HCT116 (cell line): ENCODE results near the gene NRP1. TPM values are rescaled to one million over a fixed set of nuclear protein-coding genes. Genes with fewer than 3 reads are reported as not detected.

Source experiments
- ATAC-seq: fragments of 200-7000 bp; cut with Tn5 transposase; 2 replicates; pipeline ENCODE4 v1.9.1; 2020; ENCODE audit warnings: mild to moderate bottlenecking, moderate library complexity
- BruUV-seq: library from RNA; stranded (reverse); fragments of 400-500 nt; replicated peaks from 2 replicates; lab custom pipeline; 2021; lab: Mats Ljungman, UMichigan
- CTCF ChIA-PET: fragments of 300-600 bp; sonication (Branson Sonifier 250); formaldehyde crosslinking; loops from one replicate; lab custom pipeline; 2021; ENCODE audit warnings: antibody characterized with exemption; lab: Charles Lee
- POLR2A ChIA-PET: fragments of 300-600, 350-600 bp; sonication (Branson Sonifier 250); formaldehyde crosslinking; loops from one replicate; lab custom pipeline; 2021; ENCODE audit warnings: antibody characterized with exemption; lab: Charles Lee
- RAD21 ChIA-PET, 2 experiments: fragments of 300-600 bp; sonication (Branson Sonifier 250); formaldehyde crosslinking; loops; one replicate each; lab custom pipeline; 2023; ENCODE audit warnings: low total read pairs in 2 of 2; ENCODE audit not compliant: uncharacterized antibody in 2 of 2, unreplicated experiment in 2 of 2, low non-redundant PET in 1 of 2; lab: Charles Lee
- DNase-seq: peaks from one replicate; pipeline ENCODE4 v3.0.0-alpha.2; 2010; ENCODE audit warnings: low read depth, low spot score
- H2AFZ ChIP-seq: fragments of 200-600 bp; shearing (Covaris generic), sonication (generic); 2 replicates; pipeline ENCODE4 v1.6.1; 2017; ENCODE audit warnings: low read depth, mixed run types, mixed read lengths, antibody characterized with exemption, low read length; ENCODE audit not compliant: poor library complexity, severe bottlenecking
- H3K27ac ChIP-seq: 2 replicates; pipeline ENCODE4 v1.5.1; 2012; ENCODE audit warnings: low read depth, low read length
- H3K27me3 ChIP-seq: fragments of 200-600 bp; sonication (generic); 2 replicates; pipeline ENCODE4 v1.6.1; 2016; ENCODE audit warnings: mixed run types, low read length, mixed read lengths; ENCODE audit not compliant: insufficient read depth
- H3K36me3 ChIP-seq, 2 experiments: fragments of 200-500 bp in 1 of 2; fragments of 200-600 bp in 1 of 2; sonication (Bioruptor generic) in 1 of 2; sonication (generic) in 1 of 2; 2 replicates each; pipeline versions ENCODE4 v1.5.1 to v1.6.1; 2014 to 2016; ENCODE audit warnings: low read length in 2 of 2, inconsistent platforms in 1 of 2, mixed read lengths in 1 of 2, mixed run types in 1 of 2; ENCODE audit not compliant: insufficient read depth in 2 of 2, control insufficient read depth in 1 of 2
- H3K4me1 ChIP-seq, 2 experiments: fragments of 200-600 bp in 1 of 2; sonication (generic) in 1 of 2; 2 replicates each; pipeline versions ENCODE4 v1.5.1 to v1.6.1; 2012 to 2017; ENCODE audit warnings: low read length in 2 of 2, inconsistent platforms in 1 of 2, mild to moderate bottlenecking in 1 of 2, mixed read lengths in 1 of 2, mixed run types in 1 of 2, moderate library complexity in 1 of 2; ENCODE audit not compliant: insufficient read depth in 2 of 2, control insufficient read depth in 1 of 2
- H3K4me2 ChIP-seq: fragments of 200-600 bp; sonication (generic); 2 replicates; pipeline ENCODE4 v1.6.1; 2017; ENCODE audit warnings: mixed run types, low read length, mixed read lengths
- H3K4me3 ChIP-seq, 2 experiments: fragments of 200-600 bp in 1 of 2; sonication (generic) in 1 of 2; replicated peaks in 1 of 2; 2 replicates each; pipeline ENCODE4 v1.5.1; 2011 to 2016; ENCODE audit warnings: low read length in 2 of 2, control low read depth in 1 of 2, low read depth in 1 of 2, mild to moderate bottlenecking in 1 of 2, mixed read lengths in 1 of 2, mixed run types in 1 of 2
- H3K79me2 ChIP-seq: fragments of 200-600 bp; sonication (generic); 2 replicates; pipeline ENCODE4 v1.6.1; 2017; ENCODE audit warnings: mild to moderate bottlenecking, mixed run types, low read length, moderate library complexity, mixed read lengths; ENCODE audit not compliant: insufficient read depth
- H3K9ac ChIP-seq: fragments of 200-600 bp; sonication (generic); 2 replicates; pipeline ENCODE4 v1.6.1; 2016; ENCODE audit warnings: low read length, mixed read lengths
- H3K9me2 ChIP-seq: fragments of 200-600 bp; sonication (generic), shearing (Covaris generic); 2 replicates; pipeline ENCODE4 v1.6.1; 2017; ENCODE audit warnings: mixed run types, mild to moderate bottlenecking, moderate library complexity; ENCODE audit not compliant: insufficient read depth
- H3K9me3 ChIP-seq, 2 experiments: fragments of 200-500 bp in 1 of 2; fragments of 200-600 bp in 1 of 2; sonication (Bioruptor generic) in 1 of 2; sonication (generic) in 1 of 2; 2 replicates each; pipeline ENCODE4 v1.6.1; 2014 to 2017; ENCODE audit warnings: low read length in 2 of 2, mixed read lengths in 2 of 2, inconsistent platforms in 1 of 2, low read depth in 1 of 2, mild to moderate bottlenecking in 1 of 2, mixed run types in 1 of 2, moderate library complexity in 1 of 2; ENCODE audit not compliant: control insufficient read depth in 1 of 2, insufficient read depth in 1 of 2
- H4K20me1 ChIP-seq: fragments of 200-600 bp; sonication (generic), shearing (Covaris generic); 2 replicates; pipeline ENCODE4 v1.6.1; 2017; ENCODE audit warnings: mixed run types, mild to moderate bottlenecking, moderate library complexity; ENCODE audit not compliant: insufficient read depth
- CBX3 ChIP-seq: IDR thresholded peaks from 2 replicates; pipeline ENCODE4 v1.6.1; 2012; ENCODE audit warnings: low read depth
- CEBPB ChIP-seq: IDR thresholded peaks from 2 replicates; pipeline ENCODE4 v1.6.1; 2012; ENCODE audit warnings: low read depth
- CTCF ChIP-seq, 3 experiments: fragments of 200-600 bp in 1 of 3; sonication (generic) in 1 of 3; IDR thresholded peaks in 2 of 3; conservative IDR thresholded peaks in 1 of 3; 2 replicates each; pipeline ENCODE4 v1.5.1; 2012 to 2017; ENCODE audit warnings: low read depth in 2 of 3, low read length in 2 of 3, antibody characterized with exemption in 1 of 3, borderline replicate concordance in 1 of 3, control low read depth in 1 of 3, mild to moderate bottlenecking in 1 of 3, mixed read lengths in 1 of 3, mixed run types in 1 of 3, moderate library complexity in 1 of 3; ENCODE audit not compliant: insufficient read depth in 1 of 3
- EGR1 ChIP-seq: IDR thresholded peaks from 2 replicates; pipeline ENCODE4 v1.6.1; 2012; ENCODE audit warnings: low read depth
- ELF1 ChIP-seq: IDR thresholded peaks from 2 replicates; pipeline ENCODE4 v1.6.1; 2012; ENCODE audit warnings: low read depth, borderline replicate concordance
- EZH2 ChIP-seq: fragments of 200-600 bp; sonication (generic); IDR thresholded peaks from 2 replicates; pipeline ENCODE4 v1.6.1; 2017; ENCODE audit warnings: antibody characterized with exemption, mixed run types
- FOSL1 ChIP-seq: IDR thresholded peaks from 2 replicates; pipeline ENCODE4 v1.6.1; 2012; ENCODE audit warnings: low read depth
- JUND ChIP-seq: IDR thresholded peaks from 2 replicates; pipeline ENCODE4 v1.6.1; 2012
- MAX ChIP-seq: IDR thresholded peaks from 2 replicates; pipeline ENCODE4 v1.6.1; 2012
- POLR2A ChIP-seq: IDR thresholded peaks from 2 replicates; pipeline ENCODE4 v1.7.0; 2011; ENCODE audit warnings: borderline replicate concordance; ENCODE audit not compliant: insufficient read depth, insufficient read length; ENCODE audit errors: extremely low read depth
- POLR2AphosphoS5 ChIP-seq: IDR thresholded peaks from 2 replicates; pipeline ENCODE4 v1.6.1; 2011; ENCODE audit warnings: mild to moderate bottlenecking, low read depth, low read length, moderate library complexity
- RAD21 ChIP-seq: IDR thresholded peaks from 2 replicates; pipeline ENCODE4 v1.6.1; 2012; ENCODE audit warnings: low read depth, mild to moderate bottlenecking
- REST ChIP-seq: IDR thresholded peaks from 2 replicates; pipeline ENCODE4 v1.6.1; 2012; ENCODE audit warnings: low read depth
- SIN3A ChIP-seq: IDR thresholded peaks from 2 replicates; pipeline ENCODE4 v1.6.1; 2012; ENCODE audit warnings: low read depth
- SP1 ChIP-seq: IDR thresholded peaks from 2 replicates; pipeline ENCODE4 v1.6.1; 2012; ENCODE audit warnings: low read depth
- TCF7L2 ChIP-seq: IDR thresholded peaks from 2 replicates; pipeline ENCODE4 v1.7.0; 2011; ENCODE audit warnings: borderline replicate concordance, inconsistent platforms; ENCODE audit not compliant: insufficient read depth, insufficient read length; ENCODE audit errors: extremely low read depth
- YY1 ChIP-seq: IDR thresholded peaks from 2 replicates; pipeline ENCODE4 v1.6.1; 2011; ENCODE audit warnings: low read length, low read depth, moderate library complexity, mild to moderate bottlenecking; ENCODE audit not compliant: insufficient replicate concordance; ENCODE audit errors: extremely low read depth
- ZFX ChIP-seq: fragments of 450-650 bp; IDR thresholded peaks from 2 replicates; pipeline ENCODE4 v1.6.1; 2017
- ZNF274 ChIP-seq: fragments of 200-500 bp; sonication (Bioruptor generic); IDR thresholded peaks from 2 replicates; pipeline ENCODE4 v1.6.1; 2014; ENCODE audit warnings: mild to moderate bottlenecking, low read depth, low read length, inconsistent platforms
- intact Hi-C: fragments of 100-400 bp; cut with micrococcal nuclease; formaldehyde crosslinking; loops from 2 replicates; pipeline ENCODE4 v1.10.0; 2022
- total RNA-seq: library from RNA; stranded (reverse); gene quantifications from one replicate; pipeline ENCODE4 v1.2.1, GENCODE V29; 2021; ENCODE audit not compliant: unreplicated experiment
- TF ChIP-seq, protein P1 (sequence below): IDR thresholded peaks from 2 replicates; pipeline ENCODE4 v1.6.1; 2011; ENCODE audit warnings: mild to moderate bottlenecking, low read length, moderate library complexity; ENCODE audit not compliant: insufficient replicate concordance; ENCODE audit errors: extremely low read depth

Gene NRP1
- total RNA-seq, 1 experiment from 2014 or later, result 3.8 TPM

DNA sequence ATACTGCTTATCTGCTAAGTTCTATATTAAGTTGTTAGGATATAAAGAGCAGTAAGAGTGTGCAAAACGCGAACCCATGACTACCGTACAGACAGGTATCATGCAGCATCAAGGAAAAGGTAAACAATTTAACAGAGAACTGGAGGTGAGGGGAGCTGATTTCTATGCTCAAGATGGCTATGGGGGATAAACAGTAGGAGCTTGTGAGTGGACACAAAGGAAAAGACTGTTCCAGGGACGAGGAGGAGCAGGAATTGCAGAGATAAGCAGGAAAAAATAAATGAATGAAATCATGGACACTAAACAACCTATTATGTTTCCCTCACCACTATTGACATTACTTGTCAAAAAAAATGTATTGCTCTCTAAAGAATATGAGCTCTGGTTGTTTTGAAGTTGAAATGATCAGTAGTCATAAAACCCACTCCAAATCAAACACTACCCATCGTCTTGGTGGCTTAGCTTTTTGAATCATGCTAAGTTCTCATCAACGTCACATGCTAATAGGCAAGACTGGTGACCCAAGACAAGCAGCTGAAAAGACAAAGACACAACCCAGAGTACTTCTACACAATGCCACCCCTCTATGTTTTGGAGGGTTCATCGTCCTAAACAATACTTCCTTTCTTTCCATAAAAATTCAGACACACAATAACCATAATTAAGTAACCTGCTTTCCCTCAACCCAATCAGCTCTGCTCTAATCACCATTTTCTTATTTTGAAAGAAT is 102.7 kb downstream of the NRP1 start:
- ChIA-PET POLR2A (no interaction called here), RAD21 (no interaction called here)
- Histone ChIP-seq H4K20me1 (no peaks in the 10 kb centered on the region), H3K4me2 (no peak overlapping the region), H3K4me1 (peaks cover 0 to under 1% of the 10 kb centered on the region in 2 experiments; a peak in 1 of 4 replicates)
- no TSS peak for BruUV-seq
- no peak for DNase-seq
- intact Hi-C loops, result no loop called here
- no peak for TF ChIP-seq JUND
- no peak for TF ChIP-seq EZH2
- TF ChIP-seq CTCF (IDR thresholded peaks at IDR 0.05 in 2 of 3, conservative IDR thresholded peaks at IDR 0.05 in 1 of 3; ENCODE audit: borderline replicate concordance in 1 of 3, insufficient read depth in 1 of 3, low read depth in 2 of 3, low read length in 2 of 3), result no peak
- TF ChIP-seq ZNF274, result no peak
- no peak for TF ChIP-seq SP1
- TF ChIP-seq RAD21, result no peak
- TF ChIP-seq CBX3, result no peak
- no peak for TF ChIP-seq MAX
- TF ChIP-seq YY1, result no peak
- no peak for TF ChIP-seq TCF7L2
- TF ChIP-seq FOSL1, result no peak
- TF ChIP-seq POLR2AphosphoS5, result no peak
- no peak for TF ChIP-seq POLR2A
- TF ChIP-seq ELF1, result no peak
- TF ChIP-seq, protein P1, sequence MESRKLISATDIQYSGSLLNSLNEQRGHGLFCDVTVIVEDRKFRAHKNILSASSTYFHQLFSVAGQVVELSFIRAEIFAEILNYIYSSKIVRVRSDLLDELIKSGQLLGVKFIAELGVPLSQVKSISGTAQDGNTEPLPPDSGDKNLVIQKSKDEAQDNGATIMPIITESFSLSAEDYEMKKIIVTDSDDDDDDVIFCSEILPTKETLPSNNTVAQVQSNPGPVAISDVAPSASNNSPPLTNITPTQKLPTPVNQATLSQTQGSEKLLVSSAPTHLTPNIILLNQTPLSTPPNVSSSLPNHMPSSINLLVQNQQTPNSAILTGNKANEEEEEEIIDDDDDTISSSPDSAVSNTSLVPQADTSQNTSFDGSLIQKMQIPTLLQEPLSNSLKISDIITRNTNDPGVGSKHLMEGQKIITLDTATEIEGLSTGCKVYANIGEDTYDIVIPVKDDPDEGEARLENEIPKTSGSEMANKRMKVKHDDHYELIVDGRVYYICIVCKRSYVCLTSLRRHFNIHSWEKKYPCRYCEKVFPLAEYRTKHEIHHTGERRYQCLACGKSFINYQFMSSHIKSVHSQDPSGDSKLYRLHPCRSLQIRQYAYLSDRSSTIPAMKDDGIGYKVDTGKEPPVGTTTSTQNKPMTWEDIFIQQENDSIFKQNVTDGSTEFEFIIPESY, result no peak
- TF ChIP-seq ZFX, result no peak
- TF ChIP-seq REST, result no peak
- TF ChIP-seq EGR1, result no peak
- no peak for TF ChIP-seq SIN3A
- no peak for TF ChIP-seq CEBPB
- TF ChIP-seq, all 23 proteins: peak for 0
- H3K9ac ChIP-seq, result no peak overlapping the region
- no peak overlapping the region for H3K27ac ChIP-seq
- no peak overlapping the region for H3K4me3 ChIP-seq
- H3K79me2 ChIP-seq, result no peaks in the 10 kb centered on the region
- no peaks in the 10 kb centered on the region for H3K9me3 ChIP-seq
- no peaks in the 10 kb centered on the region for H3K36me3 ChIP-seq
- H2AFZ ChIP-seq, result no peak overlapping the region
- CTCF ChIA-PET, result no interaction called here
- ATAC-seq, result no peak
- H3K9me2 ChIP-seq, result no peaks in the 10 kb centered on the region
- H3K27me3 ChIP-seq, result no peaks in the 10 kb centered on the region
